ENCODE measurements around the gene P2RY8.
"Not testable (repeated sequence)": the region's sequence is repeated elsewhere in the genome, so short reads cannot be mapped to it uniquely, and the experiment has no call there.

The P2RY8 gene

DNA sequence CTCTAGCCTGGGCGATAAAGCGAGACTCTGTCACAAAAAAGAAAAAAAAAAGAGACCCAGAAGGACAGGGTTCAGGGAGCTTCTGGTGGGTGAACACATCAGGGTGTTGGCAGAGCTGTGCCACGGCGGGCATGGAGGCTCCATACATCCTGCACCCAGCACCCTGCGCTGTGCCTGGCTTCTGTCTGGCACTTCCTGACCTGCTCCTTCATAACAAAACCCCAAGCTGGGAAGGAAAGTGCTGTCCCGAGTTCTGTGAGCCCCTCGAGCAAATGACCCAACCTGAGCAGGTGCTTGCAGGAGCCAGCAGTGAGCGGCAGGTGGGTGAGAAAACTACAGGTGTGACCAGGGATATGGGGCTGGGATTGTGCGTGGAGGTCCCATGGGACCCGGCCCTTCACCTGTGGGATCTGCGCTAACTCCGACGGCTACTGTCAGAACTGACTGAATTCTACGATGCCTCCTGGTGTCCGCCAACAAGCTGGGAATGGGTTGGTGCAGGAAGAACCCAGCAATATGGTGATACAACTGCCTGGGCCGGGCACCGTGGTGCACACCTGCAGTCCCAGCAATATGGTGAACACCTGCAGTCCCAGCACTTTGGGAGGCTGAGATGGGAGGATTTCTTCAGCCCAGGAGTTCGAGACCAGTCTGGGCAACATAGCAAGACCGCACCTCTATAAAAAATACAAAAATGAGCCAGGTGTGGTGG is 103.2 kb downstream of the P2RY8 start:
- Histone ChIP-seq H3K27ac (no peak overlapping the region), H3K4me3 (no peak overlapping the region)

DNA sequence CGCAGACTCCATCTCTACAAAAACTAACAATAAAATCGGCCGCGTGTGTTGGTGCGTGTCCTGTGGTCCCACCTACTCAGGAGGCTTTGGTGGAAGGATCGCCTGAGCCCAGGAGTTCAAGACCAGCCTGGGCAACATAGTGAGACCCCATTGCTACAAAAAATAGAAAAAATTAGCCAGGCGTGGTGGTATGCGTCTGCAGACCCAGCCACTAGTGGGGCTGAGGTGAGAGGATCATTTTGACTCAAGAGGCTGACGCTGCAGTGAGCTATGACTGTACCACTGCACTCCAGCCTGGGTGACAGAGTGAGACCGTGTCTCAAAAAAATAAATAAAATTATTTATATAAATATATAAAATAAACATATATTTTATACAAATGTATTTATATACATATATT is 106.5 kb downstream of the P2RY8 start:
- no peak overlapping the region for H3K4me3 ChIP-seq
- H3K27ac ChIP-seq, result no peak overlapping the region

DNA sequence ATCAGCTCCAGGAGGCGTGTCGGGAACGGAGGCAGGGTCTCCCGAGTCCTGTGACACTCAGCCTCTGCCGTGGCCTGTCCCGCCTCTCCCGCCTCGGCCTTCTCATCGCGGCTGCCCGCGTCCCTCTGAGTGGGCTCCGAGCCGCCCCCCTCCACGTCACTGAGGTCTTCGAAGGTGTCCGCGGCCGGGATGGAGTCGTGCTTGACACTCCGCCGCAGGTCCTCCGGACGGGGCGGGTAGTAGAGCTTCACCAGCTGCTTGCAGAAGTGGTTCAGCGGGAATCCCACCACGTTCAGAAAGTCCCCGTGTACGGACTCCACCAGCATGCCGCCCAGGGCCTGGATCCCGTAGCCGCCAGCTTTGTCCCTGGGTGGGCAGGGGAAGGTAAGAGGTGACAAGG is 109.2 kb downstream of the P2RY8 start:
- Histone ChIP-seq H3K27ac (no peak overlapping the region), H3K4me3 (no peak overlapping the region)

DNA sequence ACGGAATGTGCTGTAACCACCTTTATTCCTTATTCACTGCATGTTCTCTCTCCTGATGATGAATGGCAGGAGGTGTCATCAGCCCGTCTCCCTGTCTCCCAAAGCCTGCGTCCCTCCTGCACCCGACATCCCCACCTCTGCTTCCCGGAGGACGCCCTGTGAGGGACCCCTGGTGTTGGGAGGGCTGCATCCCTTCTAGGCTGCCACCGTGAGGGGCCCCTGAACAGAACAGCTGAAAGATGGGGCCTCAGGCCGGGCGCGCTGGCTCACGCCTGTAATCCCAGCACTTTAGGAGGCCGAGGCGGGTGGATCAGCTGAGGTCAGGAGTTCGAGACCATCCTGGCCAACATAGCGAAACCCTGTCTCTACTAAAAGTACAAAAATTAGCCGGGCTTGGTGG is 110.7 kb downstream of the P2RY8 start:
- H3K27ac ChIP-seq, H3K4me3 ChIP-seq: not testable (repeated sequence)

- Histone ChIP-seq H3K27ac (no peak overlapping the region), H3K4me3 (no peak overlapping the region)
Measured at GRCh38 chrX:1425381-1425780, 111.6 kb downstream of the P2RY8 start.

GRCh38 chrX:1424147-1424851 is 112.7 kb downstream of the P2RY8 start:
- no peak overlapping the region for H3K4me3 ChIP-seq
- no peak overlapping the region for H3K27ac ChIP-seq

- H3K4me3 ChIP-seq, result no peak overlapping the region
Measured at GRCh38 chrX:1423215-1423614, 113.8 kb downstream of the P2RY8 start.

DNA sequence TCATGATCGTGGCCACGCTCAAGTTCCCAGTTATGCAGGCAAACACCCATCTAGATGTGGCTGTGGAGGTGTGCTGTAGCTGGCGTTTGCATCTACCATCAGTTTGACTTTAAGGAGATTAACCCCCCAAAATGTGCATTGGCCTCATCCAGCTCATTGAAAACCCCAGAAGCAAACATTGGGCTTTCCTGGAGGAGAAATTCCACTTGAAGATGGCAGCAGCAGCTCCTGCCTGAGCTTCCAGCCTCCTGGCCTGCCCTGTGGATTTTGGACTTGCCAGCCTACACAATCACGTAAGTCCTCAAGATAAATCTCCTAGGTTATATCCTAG is 114.9 kb downstream of the P2RY8 start:
- Histone ChIP-seq H3K4me3 (no peak overlapping the region), H3K27ac (no peak overlapping the region)

More at GRCh38 chrX:1423215-1423614, 113.8 kb downstream of the P2RY8 start:
- no peak overlapping the region for H3K27ac ChIP-seq

- no peak overlapping the region for H3K4me3 ChIP-seq
- H3K27ac ChIP-seq, result no peak overlapping the region
Measured at GRCh38 chrX:1421433-1422134, 115.4 kb downstream of the P2RY8 start.

- Histone ChIP-seq H3K4me3 (no peak overlapping the region), H3K27ac (no peak overlapping the region)
Measured at GRCh38 chrX:1420371-1420770, 116.6 kb downstream of the P2RY8 start.

GRCh38 chrX:1419545-1420355 is 117.2 kb downstream of the P2RY8 start:
- no peak overlapping the region for H3K4me3 ChIP-seq

GRCh38 chrX:1418901-1419544 is 118.0 kb downstream of the P2RY8 start:
- no peak overlapping the region for H3K4me3 ChIP-seq
- H3K27ac ChIP-seq, result no peak overlapping the region

More at GRCh38 chrX:1419545-1420355, 117.2 kb downstream of the P2RY8 start:
- H3K27ac ChIP-seq, result no peak overlapping the region

DNA sequence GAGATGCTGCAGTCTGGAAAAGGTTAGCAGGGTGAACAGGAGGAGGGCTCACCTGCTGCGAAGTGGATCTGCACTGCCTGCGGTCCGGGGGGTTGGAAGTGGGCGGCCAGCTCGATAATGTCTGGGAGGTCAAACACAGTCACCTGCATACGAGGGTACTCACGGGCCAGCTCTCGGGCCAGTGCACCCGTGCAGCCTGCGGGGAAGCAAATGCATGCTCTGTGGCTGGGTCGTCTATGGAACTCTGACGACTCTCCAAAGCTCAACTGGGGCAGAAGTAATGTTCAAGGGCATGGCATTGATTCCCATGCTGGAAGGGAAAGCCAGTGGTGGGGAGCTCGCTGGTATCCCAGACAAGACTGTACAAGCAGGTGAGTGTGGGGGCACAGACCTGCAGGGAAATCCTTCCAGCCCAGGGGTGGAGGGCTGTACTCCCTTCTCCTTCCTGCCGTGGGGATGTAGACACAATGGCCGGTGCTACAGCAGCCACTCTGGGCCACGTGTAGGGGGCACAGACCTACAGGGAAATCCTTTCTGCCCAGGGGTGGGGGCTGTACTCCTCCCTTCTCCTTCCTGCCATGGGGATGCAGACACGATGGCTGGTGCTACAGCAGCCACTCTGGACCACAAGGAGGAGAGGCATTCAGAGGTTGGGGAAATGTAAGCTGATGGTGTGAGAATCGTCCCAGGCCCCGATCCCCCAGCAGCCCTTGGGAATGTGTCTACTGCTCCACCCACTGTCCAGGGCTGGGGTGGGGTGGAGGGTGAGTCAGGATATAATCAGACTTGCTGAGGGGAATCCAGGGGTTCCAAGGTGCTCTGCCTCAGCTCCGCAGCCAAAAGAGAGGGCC is 118.8 kb downstream of the P2RY8 start:
- H3K27ac ChIP-seq, result no peak overlapping the region
- H3K4me3 ChIP-seq, result no peak overlapping the region

DNA sequence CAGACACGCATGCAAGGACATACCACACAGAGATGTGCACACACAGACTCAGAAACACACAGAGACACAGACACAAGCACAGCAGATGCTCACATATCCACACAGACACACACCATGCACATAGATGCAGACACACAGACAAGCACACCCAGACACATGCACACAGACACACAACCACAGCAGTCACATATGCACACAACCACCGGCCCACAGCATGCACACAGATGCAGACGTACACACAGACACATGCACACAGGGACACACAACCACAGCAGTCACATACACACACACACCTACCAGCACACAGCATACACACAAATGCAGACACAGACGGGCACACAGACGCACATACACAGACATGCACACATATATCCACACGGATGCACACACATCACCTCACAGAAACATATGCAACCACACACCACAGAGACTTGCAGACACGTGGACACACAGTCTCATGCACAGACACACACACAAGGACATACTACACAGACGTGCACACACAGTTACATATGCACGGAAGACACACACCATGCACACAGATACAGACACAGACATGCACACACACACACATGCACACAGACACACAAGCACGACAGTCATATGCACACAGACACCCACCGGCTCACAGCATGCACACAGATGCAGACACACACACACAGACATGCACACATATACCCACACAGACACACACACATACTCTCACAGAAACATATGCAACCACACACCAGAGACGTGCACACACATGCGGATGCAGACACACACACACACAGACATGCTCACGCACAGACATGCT is 119.8 kb downstream of the P2RY8 start:
- no peak overlapping the region for H3K27ac ChIP-seq

GRCh38 chrX:1416327-1416784 is 120.6 kb downstream of the P2RY8 start:
- no peak overlapping the region for H3K4me3 ChIP-seq
- no peak overlapping the region for H3K27ac ChIP-seq

More for the DNA sequence above, 119.8 kb downstream of the P2RY8 start:
- H3K4me3 ChIP-seq, result no peak overlapping the region

Data from skin epidermis (tissue), 12 donors.